Measurements from ENCODE around the gene HDAC10.

HDAC10 gene

DNA sequence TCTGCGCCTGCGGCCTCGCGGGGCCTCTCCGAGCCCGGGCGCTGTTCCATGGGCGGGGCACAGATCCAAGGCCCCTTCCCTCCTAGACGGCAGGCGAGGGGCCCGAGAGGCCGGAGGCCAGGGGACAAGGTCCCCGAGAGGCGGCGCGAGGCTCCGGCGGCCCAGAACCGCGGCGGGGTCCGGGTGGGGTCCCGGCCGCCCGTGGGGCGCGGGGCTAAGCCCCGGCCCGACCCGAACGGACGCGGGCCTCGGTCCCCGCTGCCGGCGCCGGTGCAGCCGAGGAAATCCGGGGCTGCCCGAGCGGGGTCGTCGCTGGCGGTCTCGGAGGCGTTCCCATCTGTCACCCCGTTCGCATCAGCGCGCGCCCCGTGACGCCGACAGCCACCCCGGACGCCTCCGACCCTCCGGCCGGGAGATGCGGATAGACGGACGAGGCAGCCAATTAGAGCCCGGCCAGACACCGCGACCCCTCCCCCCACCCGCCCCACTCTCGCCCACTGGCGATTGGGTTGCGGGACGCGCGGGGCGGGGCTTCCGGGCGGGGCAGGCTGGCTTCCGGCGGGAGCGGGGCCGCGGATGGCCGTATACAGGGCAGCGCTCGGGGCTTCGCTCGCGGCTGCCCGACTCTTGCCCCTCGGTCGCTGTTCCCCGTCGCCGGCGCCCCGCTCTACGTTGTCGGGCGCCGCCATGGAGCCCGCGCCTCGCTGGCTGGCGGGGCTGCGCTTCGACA, 50.4 kb downstream of the HDAC10 start, which contains the start of gene SELENOO:
Gene SELENOO (plus strand): TSS at position 551 of the 730 bp plus-strand sequence. CDS start 26 bp downstream, at position 577.
- peak; percentile 81 for DNase-seq (ENCODE audit: low spot score)

- no peak for DNase-seq (ENCODE audit: low spot score)
Observed at GRCh38 chr22:50199829-50200460, 51.1 kb downstream of the HDAC10 start.

GRCh38 chr22:50199251-50199721, 51.8 kb downstream of the HDAC10 start:
- no peak for DNase-seq (ENCODE audit: low spot score)

- no peak for DNase-seq (ENCODE audit: low spot score)
Observed at GRCh38 chr22:50198624-50199017, 52.4 kb downstream of the HDAC10 start.

DNA sequence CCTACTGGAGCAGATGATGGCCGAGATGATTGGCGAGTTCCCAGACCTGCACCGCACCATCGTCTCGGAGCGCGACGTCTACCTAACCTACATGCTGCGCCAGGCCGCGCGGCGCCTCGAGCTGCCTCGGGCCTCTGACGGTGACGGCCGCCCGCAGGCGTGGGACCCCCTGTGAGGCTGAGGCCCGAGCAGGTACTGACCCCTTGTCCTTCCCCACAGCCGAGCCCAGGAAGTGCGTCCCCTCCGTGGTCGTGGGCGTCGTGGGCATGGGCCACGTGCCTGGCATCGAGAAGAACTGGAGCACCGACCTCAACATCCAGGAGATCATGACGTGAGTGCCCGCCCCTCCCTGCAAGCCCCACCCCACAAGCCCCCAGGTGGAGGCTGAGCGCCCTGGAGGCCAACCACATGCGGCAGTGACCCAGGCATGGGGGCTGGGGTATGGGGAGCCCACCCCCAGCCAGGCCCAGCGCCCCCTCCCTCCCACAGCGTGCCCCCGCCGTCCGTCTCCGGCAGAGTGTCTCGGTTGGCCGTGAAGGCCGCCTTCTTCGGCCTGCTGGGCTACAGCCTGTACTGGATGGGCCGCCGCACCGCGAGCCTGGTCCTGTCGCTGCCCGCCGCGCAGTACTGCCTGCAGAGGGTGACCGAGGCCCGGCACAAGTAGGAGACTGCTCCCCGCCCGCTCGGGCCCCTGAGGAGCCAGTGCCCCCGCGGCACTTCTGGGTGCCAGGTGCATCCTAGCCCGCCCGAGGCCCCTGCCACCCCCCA, 53.0 kb downstream of the HDAC10 start:
- DNase-seq (ENCODE audit: low spot score) = no peak

GRCh38 chr22:50197000-50197800, 53.9 kb downstream of the HDAC10 start:
- DNase-seq (ENCODE audit: low spot score) = no peak

DNA sequence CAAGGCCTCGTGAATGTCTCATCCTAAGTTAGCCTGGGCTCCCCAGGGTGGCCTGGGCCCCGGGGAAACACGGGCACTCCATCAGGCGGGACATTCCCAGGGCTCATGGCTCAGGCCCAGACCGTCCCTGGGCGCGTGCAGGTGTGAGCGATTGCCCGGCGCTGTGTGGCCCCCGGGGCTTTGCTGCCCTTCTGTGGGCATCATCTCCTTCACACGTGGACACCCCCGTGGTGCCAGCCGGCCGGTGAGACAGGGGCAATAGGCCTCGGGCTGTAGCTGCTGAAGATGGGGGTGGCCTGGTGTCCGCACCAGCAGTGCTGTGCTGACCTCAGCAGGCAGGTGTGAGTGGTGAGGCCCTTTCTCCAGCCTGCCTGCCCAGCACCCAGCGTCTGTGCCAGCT, 54.8 kb downstream of the HDAC10 start:
- no peak for DNase-seq (ENCODE audit: low spot score)
